ENCODE measurements around the gene TSSK6. TPM values are rescaled to one million over a fixed set of nuclear protein-coding genes. Genes with fewer than 3 reads are reported as not detected.

Gene TSSK6
- total and polyA plus RNA-seq, 2 of the 4 experiments (the other 2 are of a cell fraction): 1.3 to 2.2 TPM

DNA sequence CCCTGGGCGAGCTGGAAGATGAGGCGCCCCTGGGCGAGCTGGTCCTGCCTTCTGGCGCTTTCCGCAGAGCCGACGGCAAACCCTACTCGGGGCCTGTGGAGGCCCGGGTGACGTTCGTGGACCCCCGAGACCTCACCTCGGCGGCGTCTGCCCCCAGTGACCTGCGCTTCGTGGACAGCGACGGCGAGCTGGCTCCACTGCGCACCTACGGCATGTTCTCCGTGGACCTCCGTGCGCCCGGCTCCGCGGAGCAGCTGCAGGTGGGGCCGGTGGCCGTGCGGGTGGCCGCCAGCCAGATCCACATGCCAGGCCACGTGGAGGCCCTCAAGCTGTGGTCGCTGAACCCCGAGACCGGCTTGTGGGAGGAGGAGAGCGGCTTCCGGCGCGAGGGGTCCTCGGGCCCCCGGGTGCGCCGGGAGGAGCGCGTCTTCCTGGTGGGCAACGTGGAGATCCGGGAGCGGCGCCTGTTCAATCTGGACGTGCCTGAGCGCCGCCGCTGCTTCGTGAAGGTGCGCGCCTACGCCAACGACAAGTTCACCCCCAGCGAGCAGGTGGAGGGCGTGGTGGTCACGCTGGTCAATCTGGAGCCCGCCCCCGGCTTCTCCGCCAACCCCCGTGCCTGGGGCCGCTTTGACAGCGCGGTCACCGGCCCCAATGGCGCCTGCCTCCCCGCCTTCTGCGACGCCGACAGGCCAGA, 29.1 kb upstream of the TSSK6 start:
- no peak overlapping the region for H2BK120ac ChIP-seq (ENCODE audit: low read depth, low read length)
- WGBS, 2 experiments (ENCODE audit: extremely low coverage in 2 of 2, insufficient read length in 1 of 2): 89% methylated on average over 48 of the region's 75 CpGs; no CpG with 5 or more reads in 1 of the 2 experiments
- ATAC-seq (ENCODE audit: low read depth): no peak
- H2AK9ac ChIP-seq (replicated peaks; ENCODE audit: low read depth, low read length, poor library complexity): no peak overlapping the region
- no peak overlapping the region for H3K56ac ChIP-seq (ENCODE audit: extremely low read depth, insufficient read depth, low read length)
- no peak overlapping the region for H2BK15ac ChIP-seq (ENCODE audit: low read depth, low read length)
- H4K5ac ChIP-seq (ENCODE audit: low read depth, low read length): no peak overlapping the region
- H2AFZ ChIP-seq (replicated peaks; ENCODE audit: low read length, poor library complexity): no peak overlapping the region
- H3K9me1 ChIP-seq (ENCODE audit: insufficient read depth, low read length): no peaks in the 10 kb centered on the region
- no peaks in the 10 kb centered on the region; the same call in 1 of the 2 replicates for H3K9me3 ChIP-seq (ENCODE audit: control insufficient read depth, insufficient read depth, low read length)
- in situ Hi-C loops (cut with MboI; ENCODE audit: low sequenced_read_pairs): loop anchor here (25.0 kb wide), 1 partner anchor 418 kb away; no protein-coding TSS in a partner anchor
- no peak overlapping the region for H3K23ac ChIP-seq (ENCODE audit: low read depth, low read length)
- H3K79me1 ChIP-seq (ENCODE audit: low read depth in 1 of 2, low read length in 2 of 2): no peaks in the 10 kb centered on the region
- intact Hi-C loops (cut with micrococcal nuclease): no loop called here
- no peak overlapping the region for H2BK20ac ChIP-seq (ENCODE audit: low read depth, low read length)
- dilution Hi-C loops (cut with HindIII; ENCODE audit: low sequenced_read_pairs, unreplicated experiment): no loop called here
- H3K9ac ChIP-seq (ENCODE audit: low read depth, low read length): no peak overlapping the region
- no peaks in the 10 kb centered on the region; the same call in 1 of the 2 replicates for H4K20me1 ChIP-seq (ENCODE audit: insufficient read depth, low read length)
- ChIA-PET POLR2A (ENCODE audit: unreplicated experiment) (no interaction called here), CTCF (interaction anchor here (1.0 to 1.1 kb wide), 2 partner anchors 10 to 12 kb away, joined by 4 to 5 read pairs; no protein-coding TSS in a partner anchor)
- no peaks in the 10 kb centered on the region for H3K4me1 ChIP-seq (ENCODE audit: control insufficient read depth, insufficient read depth, low read length)
- peaks cover 24% of the 10 kb centered on the region; the same call in 1 of the 2 replicates for H3K27me3 ChIP-seq (ENCODE audit: control insufficient read depth, insufficient read depth, low read length)
- no peak overlapping the region for H3K14ac ChIP-seq (replicated peaks; ENCODE audit: low read depth, low read length)
- no peak overlapping the region for H4K91ac ChIP-seq (ENCODE audit: insufficient read depth, low read depth, low read length)
- no peak overlapping the region for H3K18ac ChIP-seq (ENCODE audit: low read depth, low read length)
- H3K36me3 ChIP-seq (ENCODE audit: control insufficient read depth, insufficient read depth, low read length): no peaks in the 10 kb centered on the region
- DNase-seq: no peak
- no TSS peak for BruUV-seq (replicated peaks)
- no peak overlapping the region for H3K27ac ChIP-seq (ENCODE audit: insufficient read depth, low read length)
- H4K8ac ChIP-seq (ENCODE audit: low read depth in 2 of 2, low read length in 2 of 2): no peak overlapping the region
- H2BK5ac ChIP-seq (ENCODE audit: low read depth, low read length, poor library complexity, severe bottlenecking): no peak overlapping the region
- no peak for TF ChIP-seq RFX5 (IDR thresholded peaks at IDR 0.05; ENCODE audit: low read depth, low read length)
- TF ChIP-seq FOS (IDR thresholded peaks at IDR 0.05; ENCODE audit: low read depth, low read length): no peak
- TF ChIP-seq CEBPB (IDR thresholded peaks at IDR 0.05; ENCODE audit: low read depth, low read length): no peak
- no peak for TF ChIP-seq RAD21 (IDR thresholded peaks at IDR 0.05; ENCODE audit: low read length)
- no peak for TF ChIP-seq ELK1 (IDR thresholded peaks at IDR 0.05; ENCODE audit: borderline replicate concordance, low read depth, low read length)
- no peak for TF ChIP-seq SMC3 (IDR thresholded peaks at IDR 0.05; ENCODE audit: low read depth, low read length)
- no peak for TF ChIP-seq USF2 (IDR thresholded peaks at IDR 0.05; ENCODE audit: low read depth, low read length)
- no peak for TF ChIP-seq BHLHE40 (IDR thresholded peaks at IDR 0.05; ENCODE audit: low read depth, low read length)
- no peak for TF ChIP-seq NFE2L2 (IDR thresholded peaks at IDR 0.05; ENCODE audit: low read depth, low read length)
- H3K4me2 ChIP-seq (ENCODE audit: low read depth, low read length): no peak overlapping the region
- H3K4me3 ChIP-seq (ENCODE audit: insufficient read depth, low read depth, low read length): no peak overlapping the region
- H3K4ac ChIP-seq (ENCODE audit: low read depth, low read length): no peak overlapping the region
- no peak overlapping the region for H2AK5ac ChIP-seq (ENCODE audit: low read depth, low read length)

All from IMR-90 (cell line).